DOHH2 (cell line): Measurements from ENCODE around the gene SIK3.

ENCODE experiments used
- CTCF ChIP-seq: fragments of 200-600 bp; sonication (generic); IDR thresholded peaks from one replicate; pipeline ENCODE4 v1.5.1; 2014; ENCODE audit warnings: antibody characterized with exemption, mild to moderate bottlenecking, low read depth, low read length; ENCODE audit not compliant: poor library complexity, severe bottlenecking
- EZH2phosphoT487 ChIP-seq: fragments of 200-600 bp; sonication (generic); IDR thresholded peaks from 2 replicates; pipeline ENCODE4 v1.6.1; 2017; ENCODE audit warnings: borderline replicate concordance, mild to moderate bottlenecking, antibody characterized with exemption, low read length, moderate library complexity, mixed read lengths

GRCh38 chr11:116827461-116827860 lies 270.8 kb downstream of the SIK3 start:
- TF ChIP-seq CTCF (no peak), EZH2phosphoT487 (no peak)
